Activated naive CD4-positive, alpha-beta T cell treated with anti-CD3 and anti-CD28 coated beads, Interleukin-2, amount 50 U/mL, for 16 hours (primary cell): ENCODE results near the gene LAMA3.

Source experiments
- DNase-seq: peaks from one replicate; pipeline ENCODE4 v3.0.0-alpha.2; 2020

LAMA3 gene

DNA sequence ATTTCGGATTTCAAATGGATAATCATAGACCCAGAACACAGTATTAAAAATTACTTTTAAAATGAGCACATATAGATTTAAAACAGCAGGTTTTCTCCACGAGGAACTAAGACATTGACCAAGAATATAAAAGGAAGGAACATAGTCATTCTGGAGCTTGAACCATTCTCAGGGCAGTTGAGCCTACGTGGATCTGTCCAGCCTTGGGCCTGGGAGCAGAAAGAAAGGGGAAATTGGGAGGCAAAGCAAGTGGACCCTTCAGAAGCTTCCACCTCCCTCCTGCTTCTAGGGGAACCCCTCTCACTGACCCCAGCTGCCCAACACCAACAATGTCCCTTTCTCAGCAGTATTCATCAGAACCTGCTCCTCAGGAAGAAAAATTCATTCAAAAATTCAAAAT, 293.9 kb downstream of the LAMA3 start:
- DNase-seq, result no peak

- DNase-seq, result no peak
Measured at GRCh38 chr18:23986600-23987359, 297.5 kb downstream of the LAMA3 start.

- DNase-seq, result no peak
Measured at GRCh38 chr18:23990474-23991410, 301.5 kb downstream of the LAMA3 start.

DNA sequence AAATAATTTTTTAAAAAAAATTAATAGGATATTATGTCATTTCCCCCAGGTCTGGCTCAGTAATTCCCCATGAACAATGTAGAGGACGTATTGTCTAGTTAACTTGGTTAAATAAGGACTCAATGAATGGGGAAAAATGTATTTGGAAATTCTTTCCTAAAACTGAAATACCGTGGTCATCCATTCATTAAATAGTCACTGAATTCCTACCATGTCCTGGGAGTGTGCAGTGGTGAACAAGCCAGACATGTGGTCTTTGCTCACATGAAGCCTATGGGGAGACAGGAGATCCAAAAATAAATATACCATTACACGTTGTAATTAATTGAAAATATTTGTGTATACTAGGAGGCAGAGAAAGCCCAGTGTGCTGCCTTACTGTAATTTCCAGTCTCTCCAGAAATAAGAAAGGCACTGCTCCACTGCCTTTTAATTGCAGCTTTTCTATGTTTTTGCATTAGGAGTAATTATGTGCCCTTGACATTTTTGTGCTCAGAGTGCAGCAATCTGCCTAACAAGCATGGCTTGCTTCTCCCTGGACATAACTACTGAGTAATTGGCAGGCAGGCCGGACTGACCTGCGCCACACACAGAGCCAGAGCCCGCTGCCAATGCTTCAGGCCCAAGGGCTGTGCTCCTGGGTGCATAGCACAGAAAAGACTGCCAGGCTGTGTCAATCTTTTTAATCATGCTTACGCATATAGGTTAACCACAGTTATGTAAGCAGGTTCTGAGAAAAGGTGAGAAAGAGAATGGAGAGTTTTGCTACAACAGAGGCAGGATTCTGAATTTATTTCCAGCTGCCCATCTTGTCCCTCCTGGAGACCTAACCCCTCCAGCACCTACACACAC, 303.1 kb downstream of the LAMA3 start:
- DNase-seq, result no peak

DNA sequence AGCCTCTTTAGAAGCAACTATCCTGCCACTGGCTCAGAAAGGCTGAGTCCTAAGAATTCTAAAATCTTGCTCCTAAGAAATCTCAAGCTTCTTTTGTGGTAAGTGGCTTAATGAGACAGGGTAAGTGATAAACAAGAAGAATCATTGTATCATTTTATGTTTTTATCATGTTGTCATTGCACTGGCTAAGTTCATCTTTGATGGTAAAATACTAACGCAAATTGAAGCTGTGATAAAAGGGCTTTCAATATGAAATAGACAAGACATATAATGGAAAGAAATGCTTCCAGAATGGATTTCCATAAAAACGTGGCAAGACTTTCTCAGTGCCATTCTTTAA, 303.7 kb downstream of the LAMA3 start:
- no peak for DNase-seq

GRCh38 chr18:23994361-23994902, 305.2 kb downstream of the LAMA3 start:
- no peak for DNase-seq

DNA sequence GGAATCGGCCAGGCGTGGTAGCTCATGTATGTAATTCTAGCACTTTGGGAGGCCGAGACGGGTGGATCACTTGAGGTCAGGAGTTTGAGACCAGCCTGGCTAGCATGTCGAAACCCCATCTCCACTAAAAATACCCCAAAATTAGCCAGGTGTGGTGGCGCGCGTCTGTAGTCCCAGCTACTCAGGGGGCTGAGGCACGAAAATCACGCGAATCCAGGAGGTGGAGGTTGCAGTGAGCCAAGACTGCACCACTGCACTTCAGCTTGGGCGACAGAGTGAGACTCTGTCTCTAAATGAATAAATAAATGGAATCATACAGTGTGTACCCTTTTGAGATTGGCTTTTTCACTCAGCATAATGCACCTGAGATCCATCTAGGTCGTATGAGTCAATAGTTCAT, 305.9 kb downstream of the LAMA3 start:
- DNase-seq, result no peak

- no peak for DNase-seq
Measured at GRCh38 chr18:23998018-23998417, 308.8 kb downstream of the LAMA3 start.

- no peak for DNase-seq
Measured at GRCh38 chr18:23998820-23999219, 309.6 kb downstream of the LAMA3 start.

GRCh38 chr18:24000613-24001490, 311.6 kb downstream of the LAMA3 start:
- DNase-seq, result no peak

DNA sequence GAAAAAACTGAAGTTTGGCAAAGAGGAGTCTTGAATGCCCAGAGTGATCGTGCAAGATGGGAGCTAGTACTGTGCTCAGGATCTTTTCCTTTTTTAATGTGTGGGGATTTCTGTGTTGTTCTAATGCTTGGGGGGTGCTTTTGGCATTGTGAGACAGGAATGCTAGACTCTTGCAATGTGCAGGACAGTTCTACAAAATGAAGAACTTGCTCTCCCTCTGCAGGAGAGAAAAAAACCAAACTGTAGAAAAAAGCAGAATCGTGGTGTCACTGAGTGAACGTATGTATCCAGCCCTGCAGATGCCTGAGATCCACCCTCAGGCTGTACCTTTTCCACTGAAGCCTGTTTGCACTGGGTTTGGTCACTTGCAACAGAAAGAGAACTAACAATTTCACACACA, 313.2 kb downstream of the LAMA3 start:
- DNase-seq, result no peak

DNA sequence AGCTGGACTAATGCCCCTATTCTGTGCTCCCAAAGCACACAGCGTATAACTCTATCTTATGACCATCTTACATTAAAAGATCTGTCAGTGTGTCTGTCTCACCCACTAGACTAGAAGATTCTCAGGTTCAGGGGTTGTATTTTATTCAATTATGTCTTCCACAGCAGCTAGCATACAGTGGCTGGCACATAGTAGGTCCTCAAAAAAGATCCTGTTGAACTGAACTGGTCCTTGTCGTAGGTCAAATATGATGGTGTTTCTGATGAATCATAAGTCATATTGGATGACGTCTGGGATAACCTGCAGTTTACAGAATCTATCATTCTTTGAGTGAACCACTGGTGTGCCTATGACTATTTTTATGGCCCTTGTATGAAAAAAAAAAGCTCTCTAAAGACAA, 314.0 kb downstream of the LAMA3 start:
- no peak for DNase-seq

DNA sequence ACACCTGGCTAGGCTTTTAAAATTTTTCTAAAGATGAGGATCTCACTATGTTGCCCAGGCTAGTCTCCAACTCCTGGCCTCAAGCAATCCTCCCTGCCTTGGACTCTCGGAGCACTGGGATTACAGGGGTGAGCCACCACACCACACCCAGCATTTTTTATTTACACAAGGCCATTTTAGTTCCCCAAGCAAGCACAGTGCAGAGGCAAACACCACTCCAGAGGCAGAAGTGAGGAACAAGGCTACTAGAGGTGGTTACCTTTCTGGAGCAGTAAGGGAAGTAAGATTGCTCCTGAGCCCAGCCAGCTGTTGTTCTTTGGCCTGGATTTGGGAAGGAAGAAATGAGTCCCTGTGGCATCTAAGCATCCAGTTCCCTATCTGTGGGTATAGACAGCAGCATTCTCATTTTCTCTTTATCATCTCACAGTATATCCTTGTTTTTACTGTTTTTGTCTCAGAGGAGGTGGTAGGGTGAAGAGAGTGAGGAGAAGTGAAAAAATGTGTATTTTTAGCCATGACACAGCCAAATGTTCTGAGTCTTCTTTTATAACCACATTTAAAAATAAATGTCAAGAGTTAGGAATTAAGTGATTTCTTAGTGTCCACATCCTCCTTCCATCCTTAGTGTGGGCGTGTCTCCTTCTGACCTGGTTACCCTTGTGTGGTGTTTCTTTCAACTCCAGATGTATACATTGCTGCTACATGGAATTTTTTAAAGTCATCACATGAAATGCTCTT, 314.8 kb downstream of the LAMA3 start:
- no peak for DNase-seq
